ENCODE results near the gene RMND5B.
A peak's percentile ranks its signal among the peaks of the same experiment; 100 is the strongest.
"Not testable (repeated sequence)": the region's sequence is repeated elsewhere in the genome, so short reads cannot be mapped to it uniquely, and the experiment has no call there.

RMND5B gene

DNA sequence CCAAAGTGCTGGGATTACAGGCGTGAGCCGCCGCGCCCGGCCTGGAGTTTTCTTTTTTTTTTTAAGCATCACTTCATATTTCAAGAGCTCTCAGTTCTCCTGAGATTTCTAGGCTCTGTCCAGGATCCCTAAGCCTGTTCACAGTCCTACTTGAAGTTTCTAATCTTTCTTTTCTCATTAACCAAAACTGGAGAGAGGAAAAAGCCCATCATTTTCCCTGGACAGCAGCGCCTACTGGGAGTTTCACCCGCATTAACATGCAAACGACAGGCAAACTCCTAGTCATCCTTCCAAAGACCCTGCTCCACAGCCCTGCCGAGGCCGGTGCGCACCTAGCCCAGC lies 609 bp upstream of the RMND5B start:
- DNase-seq (ENCODE audit: low read depth in 1 of 2, low spot score in 1 of 2) = not testable (repeated sequence)

GRCh38 chr5:178131446-178131996 lies 707 bp downstream of the RMND5B start:
- DNase-seq (ENCODE audit: low read depth in 1 of 2, low spot score in 1 of 2) = no peak

DNA sequence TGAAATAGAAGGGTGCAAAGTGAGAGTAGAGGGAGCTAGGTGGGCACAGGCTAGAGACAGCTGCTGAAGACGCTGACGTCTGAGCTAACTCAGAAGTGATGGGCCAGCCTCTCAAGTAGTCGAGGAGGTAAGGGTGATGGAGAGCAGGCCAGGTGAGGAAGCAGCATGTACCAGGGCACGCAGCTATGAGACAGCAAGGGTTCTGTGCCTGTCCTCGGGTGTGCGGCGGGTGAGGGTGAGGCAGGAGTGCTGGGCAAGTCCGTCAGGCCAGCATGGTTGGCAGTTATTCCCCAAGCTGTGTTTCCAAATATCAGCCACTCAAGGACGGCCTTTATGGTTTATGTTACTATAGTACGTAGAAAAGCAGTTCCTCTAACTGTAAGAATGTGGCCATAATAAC lies 6.2 kb downstream of the RMND5B start:
- no peak for DNase-seq (ENCODE audit: low read depth in 1 of 2, low spot score in 1 of 2)

- DNase-seq (ENCODE audit: low read depth in 1 of 2, low spot score in 1 of 2) = no peak
Observed at GRCh38 chr5:178137991-178138390, 7.2 kb downstream of the RMND5B start.

- DNase-seq (ENCODE audit: low read depth in 1 of 2, low spot score in 1 of 2) = no peak
Observed at GRCh38 chr5:178141550-178141949, 10.7 kb downstream of the RMND5B start.

DNA sequence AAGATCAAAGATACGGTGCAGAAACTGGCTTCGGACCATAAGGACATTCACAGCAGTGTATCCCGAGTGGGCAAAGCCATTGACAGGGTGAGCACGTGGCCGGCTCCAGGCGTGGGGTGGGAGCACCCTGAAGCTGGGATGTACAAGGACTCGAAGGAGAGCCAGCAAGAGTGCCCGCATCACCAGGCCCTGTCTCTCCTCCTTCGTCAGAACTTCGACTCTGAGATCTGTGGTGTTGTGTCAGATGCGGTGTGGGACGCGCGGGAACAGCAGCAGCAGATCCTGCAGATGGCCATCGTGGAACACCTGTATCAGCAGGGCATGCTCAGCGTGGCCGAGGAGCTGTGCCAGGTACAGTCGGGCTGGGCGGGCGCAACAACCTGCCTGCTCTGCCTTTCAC lies 11.8 kb downstream of the RMND5B start:
- no peak for DNase-seq (ENCODE audit: low read depth in 1 of 2, low spot score in 1 of 2)

DNA sequence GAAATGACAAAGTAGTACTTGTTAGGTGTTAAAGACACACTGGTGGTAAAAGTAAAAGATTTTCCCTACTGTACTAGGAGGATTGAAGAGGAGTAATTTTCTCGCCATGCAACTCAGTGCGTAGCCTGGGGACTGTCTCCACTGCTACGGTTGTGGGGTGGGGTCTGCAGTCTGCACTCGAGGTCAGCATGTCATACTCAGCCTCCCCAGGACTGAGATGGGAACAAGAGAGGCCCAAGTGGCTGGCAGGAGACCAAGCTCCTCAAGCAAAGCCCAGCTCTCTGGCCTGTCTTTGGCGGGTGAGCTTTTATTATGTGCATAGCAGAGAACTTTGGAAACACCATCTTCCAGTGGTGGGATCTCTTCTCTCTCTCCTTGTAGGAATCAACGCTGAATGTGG lies 12.4 kb downstream of the RMND5B start:
- DNase-seq (ENCODE audit: low read depth in 1 of 2, low spot score in 1 of 2) = no peak

GRCh38 chr5:178143901-178144300 lies 13.1 kb downstream of the RMND5B start:
- DNase-seq (ENCODE audit: low read depth in 1 of 2, low spot score in 1 of 2) = no peak

- peak; percentile 50 to 62 for DNase-seq (ENCODE audit: low read depth in 1 of 2, low spot score in 1 of 2)
Observed at GRCh38 chr5:178145965-178146820, 15.4 kb downstream of the RMND5B start.

GRCh38 chr5:178147406-178147805 lies 16.6 kb downstream of the RMND5B start:
- no peak for DNase-seq (ENCODE audit: low read depth in 1 of 2, low spot score in 1 of 2)

DNA sequence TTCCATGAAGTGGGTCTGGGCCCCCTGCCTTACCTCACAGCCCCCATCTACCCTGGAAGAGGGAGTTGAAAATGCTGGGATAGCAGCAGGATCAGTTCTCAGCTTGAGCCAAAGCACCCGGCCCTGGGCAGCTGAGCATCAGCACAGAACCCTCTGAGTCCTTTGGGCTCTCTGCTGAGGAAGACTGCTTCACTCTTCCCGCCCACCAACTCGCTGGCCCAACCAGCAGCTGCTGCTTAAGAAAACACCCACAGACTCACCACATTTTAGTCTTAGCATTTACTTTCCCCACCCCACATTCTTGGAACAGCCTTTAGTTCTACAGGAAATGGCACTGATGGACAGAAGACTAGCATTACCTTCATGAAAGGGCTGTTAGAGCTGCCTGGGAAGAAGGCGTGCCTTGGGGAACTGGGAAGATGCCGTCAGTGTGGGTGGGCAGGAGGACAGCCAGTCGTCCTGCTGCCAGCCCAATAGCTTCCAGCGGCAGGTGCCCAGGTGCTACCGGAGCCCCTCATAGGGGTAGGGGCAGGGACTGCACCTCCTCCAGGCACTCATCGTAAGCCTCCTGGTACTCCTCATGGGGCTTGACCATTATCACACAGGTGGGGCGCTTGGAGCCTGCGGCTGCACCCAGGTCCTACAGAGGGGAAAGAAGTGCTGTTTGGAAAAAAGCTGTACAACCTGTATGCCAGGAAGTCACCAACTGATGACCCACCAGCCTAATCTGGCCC lies 18.6 kb downstream of the RMND5B start:
- no peak for DNase-seq (ENCODE audit: low read depth in 1 of 2, low spot score in 1 of 2)

DNA sequence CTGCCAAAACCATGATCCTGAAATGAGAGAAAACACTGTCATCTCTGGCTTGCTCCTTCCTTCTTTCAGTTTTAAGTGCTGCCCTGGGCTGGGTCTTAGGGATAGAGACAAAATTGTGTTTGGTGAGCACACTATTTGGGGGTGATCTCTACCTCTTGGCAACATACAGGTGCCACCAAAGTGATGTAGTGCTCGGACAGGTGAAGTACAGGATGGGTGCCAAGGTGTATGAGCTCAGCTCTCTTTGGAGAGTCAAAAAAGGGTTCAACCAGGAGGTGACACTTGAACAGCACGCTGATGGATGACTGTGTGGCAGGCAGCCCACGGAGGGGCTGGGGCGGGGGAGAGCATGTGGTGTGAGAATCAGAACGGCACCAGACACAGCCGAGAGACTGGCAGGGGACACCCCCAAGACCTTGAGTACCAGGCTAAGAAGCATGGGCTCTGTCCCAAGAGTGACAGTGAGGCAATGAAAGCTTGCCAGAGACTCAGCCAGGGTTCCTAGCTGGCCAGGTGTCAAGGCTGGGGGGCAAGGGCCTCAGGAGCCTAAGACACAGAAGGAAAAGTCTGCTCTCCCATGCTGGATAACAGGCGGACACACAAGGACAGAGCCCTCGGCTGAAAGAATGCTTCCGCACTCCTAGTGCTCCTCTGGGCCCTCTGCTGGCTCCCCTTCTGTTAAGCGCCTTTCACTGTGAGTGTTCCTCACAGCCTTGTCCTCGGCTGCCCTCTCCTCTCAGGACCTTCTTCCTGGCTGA lies 20.3 kb downstream of the RMND5B start:
- DNase-seq (ENCODE audit: low read depth in 1 of 2, low spot score in 1 of 2) = no peak

- no peak for DNase-seq (ENCODE audit: low read depth in 1 of 2, low spot score in 1 of 2)
Observed at GRCh38 chr5:178152491-178153444, 22.0 kb downstream of the RMND5B start.

GRCh38 chr5:178153530-178154340 lies 22.9 kb downstream of the RMND5B start, which contains the start of gene NHP2:
NHP2 (minus strand) TSS chr5:178153885; CDS start chr5:178153817, 68 bp downstream.
- DNase-seq (ENCODE audit: low read depth in 1 of 2, low spot score in 1 of 2) = peak; percentile 94 to 96

- DNase-seq (ENCODE audit: low read depth in 1 of 2, low spot score in 1 of 2) = no peak
Observed at GRCh38 chr5:178155065-178155464, 24.3 kb downstream of the RMND5B start.

- DNase-seq (ENCODE audit: low read depth in 1 of 2, low spot score in 1 of 2) = no peak
Observed at GRCh38 chr5:178160176-178160575, 29.4 kb downstream of the RMND5B start.

DNA sequence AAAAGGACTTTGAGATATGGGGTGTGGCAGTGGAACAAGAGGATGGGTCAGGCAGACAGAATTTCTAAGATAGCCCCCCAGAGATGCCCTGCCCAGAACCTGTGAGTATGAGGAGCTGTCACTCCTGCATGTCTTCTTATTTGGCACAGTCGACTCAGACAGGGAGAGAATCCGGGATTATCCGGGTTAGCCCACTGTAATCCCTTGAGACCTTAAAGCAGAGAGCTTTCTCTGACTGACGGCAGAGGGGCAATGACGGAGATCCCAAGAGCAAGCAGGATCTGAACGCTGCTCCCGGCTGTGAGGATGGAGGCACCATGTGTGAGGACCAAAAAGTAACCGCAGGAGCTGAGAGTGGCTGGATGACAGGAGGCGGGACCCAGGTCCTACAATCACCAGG lies 31.7 kb downstream of the RMND5B start:
- no peak for DNase-seq (ENCODE audit: low read depth in 1 of 2, low spot score in 1 of 2)

- peak; percentile 86 to 94 for DNase-seq (ENCODE audit: low read depth in 1 of 2, low spot score in 1 of 2)
Observed at GRCh38 chr5:178163772-178164735, 33.2 kb downstream of the RMND5B start.

Data from activated T-helper 1 cell treated with anti-CD3 and anti-CD28 coated beads, Interleukin-2, amount 50 U/mL, for 16 hours (primary cell).